ENCODE data around the gene TMEM215.
"Not testable (repeated sequence)": the region's sequence is repeated elsewhere in the genome, so short reads cannot be mapped to it uniquely, and the experiment has no call there.

The TMEM215 gene

GRCh38 chr9:32755730-32756129, 27.6 kb upstream of the TMEM215 start:
- H3K27ac ChIP-seq = no peak overlapping the region
- TF ChIP-seq ZFX (IDR thresholded peaks at IDR 0.05; ENCODE audit: borderline replicate concordance) (no peak), CTCF (IDR thresholded peaks at IDR 0.05) (no peak)

- H3K27ac ChIP-seq = no peak overlapping the region
- TF ChIP-seq ZFX (IDR thresholded peaks at IDR 0.05; ENCODE audit: borderline replicate concordance) (no peak), CTCF (IDR thresholded peaks at IDR 0.05) (no peak)
These were observed 19.2 kb upstream of the TMEM215 start for GRCh38 chr9:32764139-32764538.

GRCh38 chr9:32775283-32775682, 8.1 kb upstream of the TMEM215 start:
- H3K27ac ChIP-seq = no peak overlapping the region
- no peak for TF ChIP-seq ZFX (IDR thresholded peaks at IDR 0.05; ENCODE audit: borderline replicate concordance)
- TF ChIP-seq CTCF (IDR thresholded peaks at IDR 0.05) = no peak

GRCh38 chr9:32776201-32776600, 7.1 kb upstream of the TMEM215 start:
- no peak overlapping the region for H3K27ac ChIP-seq
- TF ChIP-seq CTCF (IDR thresholded peaks at IDR 0.05) (no peak), ZFX (IDR thresholded peaks at IDR 0.05; ENCODE audit: borderline replicate concordance) (no peak)

- H3K27ac ChIP-seq = no peak overlapping the region
- TF ChIP-seq ZFX (IDR thresholded peaks at IDR 0.05; ENCODE audit: borderline replicate concordance) (no peak), CTCF (IDR thresholded peaks at IDR 0.05) (no peak)
These were observed 718 bp upstream of the TMEM215 start for GRCh38 chr9:32782476-32783167.

- no peak overlapping the region for H3K27ac ChIP-seq
- TF ChIP-seq ZFX (IDR thresholded peaks at IDR 0.05; ENCODE audit: borderline replicate concordance) (no peak), CTCF (IDR thresholded peaks at IDR 0.05) (no peak)
These were observed 4.5 kb downstream of the TMEM215 start for GRCh38 chr9:32787816-32788215.

- H3K27ac ChIP-seq = not testable (repeated sequence)
These were observed 12.7 kb downstream of the TMEM215 start for GRCh38 chr9:32796015-32796414.

GRCh38 chr9:32801530-32801929, 18.2 kb downstream of the TMEM215 start:
- H3K27ac ChIP-seq = no peak overlapping the region
- TF ChIP-seq ZFX (IDR thresholded peaks at IDR 0.05; ENCODE audit: borderline replicate concordance) = no peak
- TF ChIP-seq CTCF (IDR thresholded peaks at IDR 0.05) = no peak
